HepG2 (cell line): Measurements from ENCODE around the gene USP35.

Source experiments
- BRCA1 ChIP-seq: sonication (generic); formaldehyde crosslinking; IDR thresholded peaks from 2 replicates; pipeline ENCODE4 v1.4.0; 2020; ENCODE audit warnings: missing genetic modification reagents
- BRD4 ChIP-seq: sonication (generic); formaldehyde crosslinking; IDR thresholded peaks from 2 replicates; pipeline ENCODE4 v1.4.0; 2020; ENCODE audit warnings: missing genetic modification reagents
- E2F1 ChIP-seq: sonication (generic); formaldehyde crosslinking; IDR thresholded peaks from 2 replicates; pipeline ENCODE4 v1.5.0; 2020; ENCODE audit warnings: missing genetic modification reagents
- IRF1 ChIP-seq: sonication (generic); formaldehyde crosslinking; IDR thresholded peaks from 2 replicates; pipeline ENCODE4 v1.4.0; 2020; ENCODE audit warnings: low read depth, mild to moderate bottlenecking, missing genetic modification reagents
- TCF7L2 ChIP-seq: IDR thresholded peaks from 2 replicates; pipeline ENCODE4 v1.6.1; 2011; ENCODE audit warnings: mild to moderate bottlenecking, low read depth, low read length, moderate library complexity
- ZFP36L1 ChIP-seq: sonication (generic); formaldehyde crosslinking; IDR thresholded peaks from 2 replicates; pipeline ENCODE4 v1.8.0; 2022; ENCODE audit warnings: mild to moderate bottlenecking, missing genetic modification reagents, moderate library complexity
- ZMYM2 ChIP-seq: sonication (generic); formaldehyde crosslinking; IDR thresholded peaks from 2 replicates; pipeline ENCODE4 v1.8.0; 2022; ENCODE audit warnings: mild to moderate bottlenecking, missing genetic modification reagents
- ZNF205 ChIP-seq: IDR thresholded peaks from 2 replicates; pipeline ENCODE4 v1.6.1; 2018; ENCODE audit warnings: missing biosample characterization, missing genetic modification reagents
- ZNF766 ChIP-seq: sonication (generic); formaldehyde crosslinking; IDR thresholded peaks from 2 replicates; pipeline ENCODE4 v1.5.0; 2020; ENCODE audit warnings: missing genetic modification reagents, borderline replicate concordance
- TF ChIP-seq, protein P1 (sequence below): sonication (generic); formaldehyde crosslinking; IDR thresholded peaks from 2 replicates; pipeline ENCODE4 v1.5.0; 2020; ENCODE audit warnings: mild to moderate bottlenecking, missing genetic modification reagents, moderate library complexity

DNA sequence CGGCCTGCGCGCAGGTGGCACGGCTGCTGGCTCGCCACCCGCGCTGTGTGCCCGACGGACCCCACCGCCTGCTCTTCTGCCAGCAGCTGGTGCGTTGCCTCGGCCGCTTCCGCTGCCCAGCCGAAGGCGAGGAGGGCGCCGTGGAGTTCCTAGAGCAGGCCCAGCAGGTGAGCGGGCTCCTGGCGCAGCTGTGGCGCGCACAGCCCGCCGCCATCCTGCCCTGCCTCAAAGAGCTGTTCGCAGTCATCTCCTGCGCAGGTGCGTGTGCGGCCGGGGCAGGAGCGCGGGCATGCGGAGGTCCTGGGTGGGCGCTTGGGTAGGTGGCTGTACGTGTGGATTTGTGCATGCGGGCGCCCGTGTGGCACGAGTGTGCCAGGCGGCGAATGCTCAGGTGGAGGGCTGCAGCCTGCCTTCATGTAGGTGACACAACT lies 8.0 kb downstream of the USP35 start:
- TF ChIP-seq BRCA1 (CRISPR knock-in tag) (no peak), TCF7L2 (no peak), ZMYM2 (no peak), E2F1 (CRISPR knock-in tag) (no peak), IRF1 (no peak), ZNF205 (no peak), ZNF766 (CRISPR knock-in tag) (no peak), BRD4 (CRISPR knock-in tag) (no peak), ZFP36L1 (CRISPR knock-in tag) (no peak)
- TF ChIP-seq, protein P1, sequence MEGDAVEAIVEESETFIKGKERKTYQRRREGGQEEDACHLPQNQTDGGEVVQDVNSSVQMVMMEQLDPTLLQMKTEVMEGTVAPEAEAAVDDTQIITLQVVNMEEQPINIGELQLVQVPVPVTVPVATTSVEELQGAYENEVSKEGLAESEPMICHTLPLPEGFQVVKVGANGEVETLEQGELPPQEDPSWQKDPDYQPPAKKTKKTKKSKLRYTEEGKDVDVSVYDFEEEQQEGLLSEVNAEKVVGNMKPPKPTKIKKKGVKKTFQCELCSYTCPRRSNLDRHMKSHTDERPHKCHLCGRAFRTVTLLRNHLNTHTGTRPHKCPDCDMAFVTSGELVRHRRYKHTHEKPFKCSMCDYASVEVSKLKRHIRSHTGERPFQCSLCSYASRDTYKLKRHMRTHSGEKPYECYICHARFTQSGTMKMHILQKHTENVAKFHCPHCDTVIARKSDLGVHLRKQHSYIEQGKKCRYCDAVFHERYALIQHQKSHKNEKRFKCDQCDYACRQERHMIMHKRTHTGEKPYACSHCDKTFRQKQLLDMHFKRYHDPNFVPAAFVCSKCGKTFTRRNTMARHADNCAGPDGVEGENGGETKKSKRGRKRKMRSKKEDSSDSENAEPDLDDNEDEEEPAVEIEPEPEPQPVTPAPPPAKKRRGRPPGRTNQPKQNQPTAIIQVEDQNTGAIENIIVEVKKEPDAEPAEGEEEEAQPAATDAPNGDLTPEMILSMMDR (CRISPR knock-in tag): no peak
